D721Med (cell line): ENCODE data around the gene IL26.
A peak's percentile ranks its signal among the peaks of the same experiment; 100 is the strongest.

Experiments used
- DNase-seq: peaks from one replicate; pipeline ENCODE4 v3.0.0; 2011; ENCODE audit warnings: low spot score; ENCODE audit not compliant: insufficient read length
- FAIRE-seq: peaks from 2 replicates; lab custom pipeline; 2011; peaks lifted over from hg19 to GRCh38; lab: Jason Lieb, UNC
- CTCF ChIP-seq: IDR thresholded peaks from 2 replicates; pipeline ENCODE4 v1.5.1; 2012; ENCODE audit warnings: mild to moderate bottlenecking, control low read depth; ENCODE audit not compliant: insufficient read depth; ENCODE audit errors: missing control alignments

Gene IL26

GRCh38 chr12:68159681-68160304, 65.8 kb downstream of the IL26 start, which contains the start of gene IFNG:
Gene IFNG, minus strand, starts transcription at chr12:68159740. Its CDS starts 125 bp downstream, at chr12:68159615.
- TF ChIP-seq CTCF, result no peak
- FAIRE-seq (no peak), DNase-seq (no peak)

- FAIRE-seq (no peak), DNase-seq (no peak)
- TF ChIP-seq CTCF, result peak; percentile 53
Observed at GRCh38 chr12:68158432-68158831, 67.2 kb downstream of the IL26 start.

GRCh38 chr12:68157380-68157779, 68.2 kb downstream of the IL26 start:
- FAIRE-seq, result no peak
- TF ChIP-seq CTCF, result no peak
- no peak for DNase-seq

GRCh38 chr12:68156636-68157035, 69.0 kb downstream of the IL26 start:
- FAIRE-seq (no peak), DNase-seq (no peak)
- no peak for TF ChIP-seq CTCF

- no peak for DNase-seq
- FAIRE-seq, result no peak
Observed at GRCh38 chr12:68154779-68155178, 70.8 kb downstream of the IL26 start.

More at GRCh38 chr12:68154779-68155178, 70.8 kb downstream of the IL26 start:
- TF ChIP-seq CTCF, result no peak
